ENCODE results near the gene NINJ1. TPM values are rescaled to one million over a fixed set of nuclear protein-coding genes. Genes with fewer than 3 reads are reported as not detected.

Gene NINJ1
- total and polyA plus RNA-seq, 2 donors (not counting 3 experiments of a cell fraction or from before 2014, with no cell fraction given), result 31.5 to 57.7 TPM

GRCh38 chr9:93094658-93095204, 39.3 kb downstream of the NINJ1 start:
- peak overlapping the region; percentile 29 for H2AFZ ChIP-seq (ENCODE audit: low read depth, low read length)
- no peaks in the 10 kb centered on the region for H4K20me1 ChIP-seq (replicated peaks; ENCODE audit: control insufficient read depth, extremely low read depth, insufficient read depth, low read length)
- no peaks in the 10 kb centered on the region for H3K9me1 ChIP-seq (replicated peaks; ENCODE audit: control insufficient read depth, extremely low read depth, insufficient read depth, low read length)
- no peaks in the 10 kb centered on the region for H3K9me3 ChIP-seq (replicated peaks; ENCODE audit: control insufficient read depth, insufficient read depth, low read length)
- dilution Hi-C loops (cut with MboI; ENCODE audit: extremely low pct_ligation_motif_present, low sequenced_read_pairs), result no loop called here
- H3K9ac ChIP-seq (replicated peaks; ENCODE audit: extremely low read depth, insufficient read depth, low read length), result peak overlapping the region; percentile 36
- POLR2A ChIA-PET, result interaction anchor here (1.3 to 1.7 kb wide), 3 partner anchors 36 to 359 kb away, joined by 4 to 8 read pairs (median 7); partner anchors contain the start of genes FAM120AOS and NINJ1
- no peaks in the 10 kb centered on the region for H3K27me3 ChIP-seq (ENCODE audit: control insufficient read depth in 2 of 2, insufficient read depth in 2 of 2, low read length in 2 of 2)
- no peaks in the 10 kb centered on the region for H3K36me3 ChIP-seq (ENCODE audit: control insufficient read depth in 2 of 2, extremely low read depth in 1 of 2, insufficient read depth in 2 of 2, low read length in 2 of 2)
- peak overlapping the region in 1 of 3 experiments; percentile 53 for H3K4me3 ChIP-seq (replicated peaks in 1 of 3; ENCODE audit: insufficient read depth in 1 of 3, low read depth in 1 of 3, low read length in 3 of 3)
- peak; percentile 26 for DNase-seq (ENCODE audit: low read depth, low spot score)
- H3K27ac ChIP-seq (ENCODE audit: insufficient read depth, low read depth, low read length), result peak overlapping the region; percentile 69
- H3K79me2 ChIP-seq (ENCODE audit: control insufficient read depth, insufficient read depth, low read length), result peaks cover 27% of the 10 kb centered on the region
- peak overlapping the region; percentile 20 for H3K4me2 ChIP-seq (ENCODE audit: insufficient read depth, low read length)
- H3K4me1 ChIP-seq (ENCODE audit: control insufficient read depth, extremely low read depth, insufficient read depth, low read length), result peaks cover 34% of the 10 kb centered on the region
- TF ChIP-seq EZH2 (IDR thresholded peaks at IDR 0.05; ENCODE audit: borderline replicate concordance, low read depth, low read length, severe bottlenecking) (no peak), MYC (IDR thresholded peaks at IDR 0.05; ENCODE audit: low read depth, low read length) (no peak), MAX (IDR thresholded peaks at IDR 0.05; ENCODE audit: insufficient read depth, insufficient read length) (no peak), FOS (IDR thresholded peaks at IDR 0.05; ENCODE audit: borderline replicate concordance, insufficient read depth, low read length) (no peak), POLR2AphosphoS5 (IDR thresholded peaks at IDR 0.05; ENCODE audit: insufficient read depth, low read depth, low read length) (no peak), CTCF (IDR thresholded peaks at IDR 0.05; ENCODE audit: extremely low read depth in 1 of 2, insufficient read depth in 1 of 2, low read depth in 1 of 2, low read length in 2 of 2) (no peak), POLR2A (IDR thresholded peaks at IDR 0.05; ENCODE audit: low read depth, low read length) (no peak), GATA2 (IDR thresholded peaks at IDR 0.05; ENCODE audit: insufficient read depth, insufficient read length, low read depth, low read length) (no peak), JUN (IDR thresholded peaks at IDR 0.05; ENCODE audit: borderline replicate concordance, insufficient read depth, insufficient read length, low read depth) (no peak)
- CTCF ChIA-PET, result interaction anchor here (1.3 to 2.0 kb wide), 3 partner anchors 14 to 39 kb away, joined by 3 to 13 read pairs (median 11); partner anchors contain the start of gene NINJ1
- TSS peak; percentile 84 for BruUV-seq (replicated peaks)
- intact Hi-C loops (cut with micrococcal nuclease), result loop anchor here (1.0 to 10.0 kb wide), 5 partner anchors 37 to 1070 kb away; partner anchors contain the start of genes FAM120AOS, IPPK and SUSD3
- peak; percentile 79 for FAIRE-seq
